ENCODE measurements around the gene RAPGEF4.

The RAPGEF4 gene

GRCh38 chr2:172735582-172736423 is at the start of gene RAPGEF4:
Gene RAPGEF4 (plus strand): TSS chr2:172735845. CDS start chr2:172735984, 139 bp downstream.
- no peak for TF ChIP-seq CTCF (conservative IDR thresholded peaks at IDR 0.05; ENCODE audit: low read depth, low read length)
- Histone ChIP-seq H3K27ac (no peak within 1 kb of the TSS), H4K20me1 (ENCODE audit: insufficient read depth) (no peaks in the 10 kb centered on the region), H3K79me2 (ENCODE audit: insufficient read depth, low read depth) (no peaks in the 10 kb centered on the region), H2AFZ (ENCODE audit: low read depth) (no peak within 1 kb of the TSS), H3K4me1 (ENCODE audit: low read depth, poor library complexity, severe bottlenecking) (no peaks in the 10 kb centered on the region), H3K36me3 (ENCODE audit: insufficient read depth) (no peaks in the 10 kb centered on the region), H3K4me3 (IDR thresholded peaks at IDR 0.05; ENCODE audit: insufficient read depth, low read depth, low read length) (no peak within 1 kb of the TSS), H3K4me2 (no peak within 1 kb of the TSS), H3K9ac (no peak within 1 kb of the TSS), H3K27me3 (ENCODE audit: insufficient read depth, low read depth) (no peaks in the 10 kb centered on the region)

GRCh38 chr2:172693037-172693436 is 42.6 kb upstream of the RAPGEF4 start:
- Histone ChIP-seq H3K36me3 (ENCODE audit: insufficient read depth) (no peaks in the 10 kb centered on the region), H3K4me3 (IDR thresholded peaks at IDR 0.05; ENCODE audit: insufficient read depth, low read depth, low read length) (no peak overlapping the region), H3K27ac (no peak overlapping the region), H3K27me3 (ENCODE audit: insufficient read depth, low read depth) (no peaks in the 10 kb centered on the region), H3K9ac (no peak overlapping the region), H3K4me1 (ENCODE audit: low read depth, poor library complexity, severe bottlenecking) (peaks cover 3% of the 10 kb centered on the region), H3K4me2 (no peak overlapping the region), H2AFZ (ENCODE audit: low read depth) (no peak overlapping the region), H3K79me2 (ENCODE audit: insufficient read depth, low read depth) (no peaks in the 10 kb centered on the region), H4K20me1 (ENCODE audit: insufficient read depth) (no peaks in the 10 kb centered on the region)
- no peak for TF ChIP-seq CTCF (conservative IDR thresholded peaks at IDR 0.05; ENCODE audit: low read depth, low read length)

- no peak overlapping the region for H2AFZ ChIP-seq (ENCODE audit: low read depth)
- no peak overlapping the region for H3K4me3 ChIP-seq (IDR thresholded peaks at IDR 0.05; ENCODE audit: insufficient read depth, low read depth, low read length)
- no peaks in the 10 kb centered on the region for H3K79me2 ChIP-seq (ENCODE audit: insufficient read depth, low read depth)
- no peak overlapping the region for H3K4me2 ChIP-seq
- no peak overlapping the region for H3K9ac ChIP-seq
- H3K27ac ChIP-seq: no peak overlapping the region
- H3K36me3 ChIP-seq (ENCODE audit: insufficient read depth): no peaks in the 10 kb centered on the region
- H4K20me1 ChIP-seq (ENCODE audit: insufficient read depth): no peaks in the 10 kb centered on the region
- H3K27me3 ChIP-seq (ENCODE audit: insufficient read depth, low read depth): no peaks in the 10 kb centered on the region
- no peak for TF ChIP-seq CTCF (conservative IDR thresholded peaks at IDR 0.05; ENCODE audit: low read depth, low read length)
- peaks cover 4% of the 10 kb centered on the region for H3K4me1 ChIP-seq (ENCODE audit: low read depth, poor library complexity, severe bottlenecking)
Measured at GRCh38 chr2:172693529-172694455, 41.9 kb upstream of the RAPGEF4 start.

GRCh38 chr2:172697296-172697695 is 38.3 kb upstream of the RAPGEF4 start:
- no peaks in the 10 kb centered on the region for H3K36me3 ChIP-seq (ENCODE audit: insufficient read depth)
- no peak for TF ChIP-seq CTCF (conservative IDR thresholded peaks at IDR 0.05; ENCODE audit: low read depth, low read length)
- H2AFZ ChIP-seq (ENCODE audit: low read depth): no peak overlapping the region
- no peak overlapping the region for H3K4me3 ChIP-seq (IDR thresholded peaks at IDR 0.05; ENCODE audit: insufficient read depth, low read depth, low read length)
- H3K4me1 ChIP-seq (ENCODE audit: low read depth, poor library complexity, severe bottlenecking): peaks cover 4% of the 10 kb centered on the region
- H3K27me3 ChIP-seq (ENCODE audit: insufficient read depth, low read depth): no peaks in the 10 kb centered on the region
- no peak overlapping the region for H3K27ac ChIP-seq
- H3K79me2 ChIP-seq (ENCODE audit: insufficient read depth, low read depth): no peaks in the 10 kb centered on the region
- H3K9ac ChIP-seq: no peak overlapping the region
- no peaks in the 10 kb centered on the region for H4K20me1 ChIP-seq (ENCODE audit: insufficient read depth)
- no peak overlapping the region for H3K4me2 ChIP-seq

Measured in KMS-11 (cell line).